Ectodermal cell (in vitro differentiated cells): Measurements from ENCODE around the gene GNG7.
"Not testable (repeated sequence)": the region's sequence is repeated elsewhere in the genome, so short reads cannot be mapped to it uniquely, and the experiment has no call there.

Experiments
- H3K27ac ChIP-seq: 2 replicates; pipeline ENCODE4 v1.7.0; 2013; ENCODE audit warnings: mild to moderate bottlenecking, low read depth, low read length; ENCODE audit not compliant: insufficient read depth, poor library complexity, severe bottlenecking
- H3K27me3 ChIP-seq: 2 replicates; pipeline ENCODE4 v1.7.0; 2013; ENCODE audit warnings: mild to moderate bottlenecking, low read length; ENCODE audit not compliant: insufficient read depth, control insufficient read depth, poor library complexity, severe bottlenecking
- H3K36me3 ChIP-seq: one replicate; pipeline ENCODE4 v1.7.0; 2013; ENCODE audit warnings: low read length; ENCODE audit not compliant: control insufficient read depth, insufficient read depth
- H3K4me1 ChIP-seq: one replicate; pipeline ENCODE4 v1.7.0; 2013; ENCODE audit warnings: low read length; ENCODE audit not compliant: control insufficient read depth, insufficient read depth
- H3K4me3 ChIP-seq: 2 replicates; pipeline ENCODE4 v1.7.0; 2013; ENCODE audit warnings: low read depth, low read length, control low read depth; ENCODE audit not compliant: insufficient read depth
- H3K9me3 ChIP-seq: 2 replicates; pipeline ENCODE4 v1.7.0; 2013; ENCODE audit warnings: mild to moderate bottlenecking, low read length, moderate library complexity; ENCODE audit not compliant: control insufficient read depth
- WGBS, 2 experiments: methylation state at CpG; one replicate each; pipeline ENCODE4 v1.1.7; 2013; ENCODE audit warnings: missing lambda C conversion rate in 2 of 2; 5-methylcytosine and 5-hydroxymethylcytosine counted together

Gene GNG7

GRCh38 chr19:2625434-2625833, 77.1 kb downstream of the GNG7 start:
- no peaks in the 10 kb centered on the region for H3K9me3 ChIP-seq
- H3K36me3 ChIP-seq = no peaks in the 10 kb centered on the region
- H3K4me3 ChIP-seq = no peak overlapping the region
- no peaks in the 10 kb centered on the region for H3K4me1 ChIP-seq
- WGBS, 2 experiments = 91 to 94% methylated on average over 9 of the region's 9 CpGs
- no peaks in the 10 kb centered on the region for H3K27me3 ChIP-seq
- no peak overlapping the region for H3K27ac ChIP-seq

GRCh38 chr19:2624537-2625091, 77.9 kb downstream of the GNG7 start:
- Histone ChIP-seq H3K9me3 (no peaks in the 10 kb centered on the region), H3K4me3 (no peak overlapping the region), H3K4me1 (no peaks in the 10 kb centered on the region), H3K36me3 (no peaks in the 10 kb centered on the region), H3K27me3 (no peaks in the 10 kb centered on the region), H3K27ac (no peak overlapping the region)
- 50 to 57% methylated on average over 11 of the region's 11 CpGs for WGBS, 2 experiments

- Histone ChIP-seq H3K27me3 (no peaks in the 10 kb centered on the region), H3K27ac (no peak overlapping the region), H3K36me3 (no peaks in the 10 kb centered on the region), H3K4me1 (no peaks in the 10 kb centered on the region), H3K4me3 (no peak overlapping the region), H3K9me3 (no peaks in the 10 kb centered on the region)
- WGBS, 2 experiments = 93 to 94% methylated on average over 12 of the region's 12 CpGs
Measured at GRCh38 chr19:2623798-2624197, 78.7 kb downstream of the GNG7 start.

GRCh38 chr19:2622371-2622961, 80.0 kb downstream of the GNG7 start:
- not testable (repeated sequence) for H3K9me3 ChIP-seq, H3K27me3 ChIP-seq, H3K36me3 ChIP-seq, H3K27ac ChIP-seq, H3K4me3 ChIP-seq, H3K4me1 ChIP-seq
- WGBS, 2 experiments = 95% methylated on average over 40 of the region's 40 CpGs

GRCh38 chr19:2619076-2619475, 83.4 kb downstream of the GNG7 start:
- Histone ChIP-seq H3K4me3 (no peak overlapping the region), H3K9me3 (no peaks in the 10 kb centered on the region), H3K27ac (no peak overlapping the region), H3K36me3 (no peaks in the 10 kb centered on the region), H3K27me3 (no peaks in the 10 kb centered on the region), H3K4me1 (no peaks in the 10 kb centered on the region)
- 90 to 94% methylated on average over 6 of the region's 6 CpGs for WGBS, 2 experiments

- Histone ChIP-seq H3K36me3 (no peaks in the 10 kb centered on the region), H3K27me3 (peaks cover 1% of the 10 kb centered on the region), H3K4me1 (no peaks in the 10 kb centered on the region), H3K4me3 (no peak overlapping the region), H3K9me3 (no peaks in the 10 kb centered on the region), H3K27ac (no peak overlapping the region)
- 88 to 90% methylated on average over 9 to 10 of the region's 10 CpGs for WGBS, 2 experiments
Measured at GRCh38 chr19:2618611-2619010, 83.9 kb downstream of the GNG7 start.

- no peak overlapping the region for H3K4me3 ChIP-seq
- H3K27ac ChIP-seq = no peak overlapping the region
- peaks cover 3% of the 10 kb centered on the region for H3K27me3 ChIP-seq
- H3K4me1 ChIP-seq = no peaks in the 10 kb centered on the region
- no peaks in the 10 kb centered on the region for H3K36me3 ChIP-seq
- H3K9me3 ChIP-seq = no peaks in the 10 kb centered on the region
- WGBS, 2 experiments = 91 to 92% methylated on average over 11 of the region's 11 CpGs
Measured at GRCh38 chr19:2617393-2618165, 84.9 kb downstream of the GNG7 start.

- Histone ChIP-seq H3K27me3 (peaks cover 3% of the 10 kb centered on the region), H3K27ac (no peak overlapping the region), H3K9me3 (no peaks in the 10 kb centered on the region), H3K36me3 (no peaks in the 10 kb centered on the region), H3K4me1 (no peaks in the 10 kb centered on the region), H3K4me3 (no peak overlapping the region)
- 81 to 83% methylated on average over 13 of the region's 13 CpGs for WGBS, 2 experiments
Measured at GRCh38 chr19:2616741-2617392, 85.6 kb downstream of the GNG7 start.

GRCh38 chr19:2615782-2616181, 86.7 kb downstream of the GNG7 start:
- H3K4me3 ChIP-seq = no peak overlapping the region
- H3K36me3 ChIP-seq = no peaks in the 10 kb centered on the region
- H3K4me1 ChIP-seq = no peaks in the 10 kb centered on the region
- 94% methylated on average over 6 of the region's 6 CpGs for WGBS, 2 experiments
- peaks cover 3% of the 10 kb centered on the region for H3K27me3 ChIP-seq
- no peaks in the 10 kb centered on the region for H3K9me3 ChIP-seq
- H3K27ac ChIP-seq = no peak overlapping the region
